ENCODE data around the gene PON3. TPM values are rescaled to one million over a fixed set of nuclear protein-coding genes. Genes with fewer than 3 reads are reported as not detected.

PON3 gene
- total RNA-seq, 2 experiments from 2014 or later = not detected

DNA sequence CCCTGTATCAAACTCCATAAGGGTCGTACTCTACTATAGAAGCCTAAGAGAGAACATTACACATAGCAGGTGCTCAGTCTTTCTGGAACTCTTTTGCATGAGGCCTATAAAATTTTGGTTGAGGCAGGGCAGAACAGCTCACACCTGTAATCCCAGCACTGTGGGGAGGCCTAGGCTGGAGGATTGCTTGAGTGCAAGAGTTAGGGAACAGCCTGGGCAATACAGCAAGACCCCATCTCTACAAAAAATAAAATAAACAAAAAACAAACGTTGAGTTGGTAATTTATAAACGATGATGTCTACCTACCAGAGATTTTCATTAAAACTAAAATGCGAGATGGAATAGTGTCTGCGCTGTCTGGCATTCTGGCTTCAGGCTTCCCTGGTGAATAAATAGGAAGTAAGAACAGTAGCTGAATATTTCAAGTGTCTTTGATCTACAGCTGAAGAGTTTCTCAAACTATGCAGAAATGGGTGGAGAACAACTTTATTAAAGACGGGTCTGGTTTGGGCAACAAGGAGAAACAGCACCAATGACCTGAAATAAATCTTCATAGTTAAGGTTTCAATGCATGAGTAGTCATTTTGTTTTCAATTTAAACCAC, 37.9 kb upstream of the PON3 start:
- Histone ChIP-seq H3K4me3 (ENCODE audit: low read depth, low read length, poor library complexity, severe bottlenecking) (no peak overlapping the region), H3K36me3 (ENCODE audit: insufficient read depth, low read length) (no peaks in the 10 kb centered on the region), H4K20me1 (ENCODE audit: insufficient read depth, low read length) (no peaks in the 10 kb centered on the region), H2AFZ (ENCODE audit: low read length) (no peak overlapping the region), H3K27ac (ENCODE audit: low read depth, low read length, poor library complexity, severe bottlenecking) (no peak overlapping the region), H3K9me2 (ENCODE audit: insufficient read depth, low read length) (no peaks in the 10 kb centered on the region), H3K9me3 (ENCODE audit: low read length) (no peaks in the 10 kb centered on the region), H3K4me1 (ENCODE audit: insufficient read depth, low read length, poor library complexity, severe bottlenecking) (no peaks in the 10 kb centered on the region), H3K4me2 (ENCODE audit: low read length) (peak overlapping the region; percentile 12; the same call in 1 of the 2 replicates), H3K79me2 (ENCODE audit: insufficient read depth, low read depth, low read length) (no peaks in the 10 kb centered on the region)
- no TSS peak for BruUV-seq (replicated peaks)
- TF ChIP-seq EZH2phosphoT487 (IDR thresholded peaks at IDR 0.05; ENCODE audit: borderline replicate concordance, low read depth, low read length) (no peak), CTCF (conservative IDR thresholded peaks at IDR 0.05; ENCODE audit: low read length) (no peak)
- ChIA-PET POLR2A (no interaction called here), CTCF (ENCODE audit: unreplicated experiment) (no interaction called here)
- no peak for DNase-seq (ENCODE audit: low spot score)
- intact Hi-C loops (cut with micrococcal nuclease; ENCODE audit: unreplicated experiment) = no loop called here

GRCh38 chr7:95433129-95433528, 37.0 kb upstream of the PON3 start:
- Histone ChIP-seq H3K79me2 (ENCODE audit: insufficient read depth, low read depth, low read length) (no peaks in the 10 kb centered on the region), H4K20me1 (ENCODE audit: insufficient read depth, low read length) (no peaks in the 10 kb centered on the region), H3K27ac (ENCODE audit: low read depth, low read length, poor library complexity, severe bottlenecking) (no peak overlapping the region), H3K4me3 (ENCODE audit: low read depth, low read length, poor library complexity, severe bottlenecking) (no peak overlapping the region), H3K9me3 (ENCODE audit: low read length) (no peaks in the 10 kb centered on the region), H3K4me2 (ENCODE audit: low read length) (no peak overlapping the region), H2AFZ (ENCODE audit: low read length) (no peak overlapping the region), H3K9me2 (ENCODE audit: insufficient read depth, low read length) (no peaks in the 10 kb centered on the region), H3K36me3 (ENCODE audit: insufficient read depth, low read length) (no peaks in the 10 kb centered on the region), H3K4me1 (ENCODE audit: insufficient read depth, low read length, poor library complexity, severe bottlenecking) (no peaks in the 10 kb centered on the region)
- DNase-seq (ENCODE audit: low spot score) = no peak
- ChIA-PET POLR2A (interaction anchor here (0.6 kb wide), 1 partner anchor 28 kb away, joined by 3 read pairs; no protein-coding TSS in a partner anchor), CTCF (ENCODE audit: unreplicated experiment) (no interaction called here)
- TF ChIP-seq CTCF (conservative IDR thresholded peaks at IDR 0.05; ENCODE audit: low read length) (no peak), EZH2phosphoT487 (IDR thresholded peaks at IDR 0.05; ENCODE audit: borderline replicate concordance, low read depth, low read length) (no peak)
- no TSS peak for BruUV-seq (replicated peaks)
- intact Hi-C loops (cut with micrococcal nuclease; ENCODE audit: unreplicated experiment) = no loop called here

GRCh38 chr7:95432606-95433005, 36.4 kb upstream of the PON3 start:
- H2AFZ ChIP-seq (ENCODE audit: low read length) = no peak overlapping the region
- no peaks in the 10 kb centered on the region for H3K4me1 ChIP-seq (ENCODE audit: insufficient read depth, low read length, poor library complexity, severe bottlenecking)
- H3K79me2 ChIP-seq (ENCODE audit: insufficient read depth, low read depth, low read length) = no peaks in the 10 kb centered on the region
- H3K9me2 ChIP-seq (ENCODE audit: insufficient read depth, low read length) = no peaks in the 10 kb centered on the region
- TF ChIP-seq CTCF (conservative IDR thresholded peaks at IDR 0.05; ENCODE audit: low read length) (no peak), EZH2phosphoT487 (IDR thresholded peaks at IDR 0.05; ENCODE audit: borderline replicate concordance, low read depth, low read length) (no peak)
- intact Hi-C loops (cut with micrococcal nuclease; ENCODE audit: unreplicated experiment) = no loop called here
- H3K4me3 ChIP-seq (ENCODE audit: low read depth, low read length, poor library complexity, severe bottlenecking) = no peak overlapping the region
- DNase-seq (ENCODE audit: low spot score) = no peak
- no peak overlapping the region for H3K4me2 ChIP-seq (ENCODE audit: low read length)
- no TSS peak for BruUV-seq (replicated peaks)
- H4K20me1 ChIP-seq (ENCODE audit: insufficient read depth, low read length) = no peaks in the 10 kb centered on the region
- CTCF ChIA-PET (ENCODE audit: unreplicated experiment) = no interaction called here
- H3K9me3 ChIP-seq (ENCODE audit: low read length) = no peaks in the 10 kb centered on the region
- H3K36me3 ChIP-seq (ENCODE audit: insufficient read depth, low read length) = no peaks in the 10 kb centered on the region
- H3K27ac ChIP-seq (ENCODE audit: low read depth, low read length, poor library complexity, severe bottlenecking) = no peak overlapping the region
- POLR2A ChIA-PET = interaction anchor here (0.6 kb wide), 1 partner anchor 27 kb away, joined by 3 read pairs; no protein-coding TSS in a partner anchor

All from OCI-LY7 (cell line).